Upper lobe of left lung (tissue), 6 donors: ENCODE measurements around the gene FER1L5. TPM values are rescaled to one million over a fixed set of nuclear protein-coding genes. Genes with fewer than 3 reads are reported as not detected.

Experiments used
- ATAC-seq, 2 donors: fragments of 200-7000 bp; cut with Tn5 transposase; one replicate each; pipeline ENCODE4 v1.9.1; 2022; ENCODE audit warnings: mild to moderate bottlenecking in 2 of 2, moderate library complexity in 2 of 2; ENCODE audit not compliant: low FRiP score in 2 of 2
- DNase-seq, 2 donors: peaks; one replicate each; pipeline ENCODE4 v3.0.0-alpha.2; 2019 to 2020
- H3K27ac ChIP-seq, 4 donors: fragments of 200-600 bp; sonication (generic); one replicate each; pipeline ENCODE4 v1.5.1; 2016 to 2019
- H3K27me3 ChIP-seq, 4 donors: fragments of 200-600 bp; sonication (generic); one replicate each; pipeline ENCODE4 v1.5.1; 2017 to 2019
- H3K36me3 ChIP-seq, 4 donors: fragments of 200-600 bp; sonication (generic); one replicate each; pipeline ENCODE4 v1.5.1; 2016 to 2019
- H3K4me1 ChIP-seq, 4 donors: fragments of 200-600 bp; sonication (generic); one replicate each; pipeline ENCODE4 v1.5.1; 2018 to 2019
- H3K4me3 ChIP-seq, 4 donors: fragments of 200-600 bp; sonication (generic); one replicate each; pipeline ENCODE4 v1.5.1; 2017 to 2019; ENCODE audit warnings: mild to moderate bottlenecking in 2 of 4, moderate library complexity in 1 of 4
- H3K9me3 ChIP-seq, 4 donors: fragments of 200-600 bp; sonication (generic); one replicate each; pipeline ENCODE4 v1.5.1; 2018 to 2019
- EP300 ChIP-seq, 4 donors: sonication (generic); formaldehyde crosslinking; IDR thresholded peaks; one replicate each; pipeline ENCODE4 v1.5.1; 2017; ENCODE audit warnings: antibody characterized with exemption in 4 of 4, control low read depth in 2 of 4
- POLR2A ChIP-seq, 4 donors: fragments of 450-650 bp; IDR thresholded peaks; one replicate each; pipeline ENCODE4 v1.5.1; 2016 to 2017; ENCODE audit warnings: antibody characterized with exemption in 4 of 4, mild to moderate bottlenecking in 2 of 4
- POLR2AphosphoS5 ChIP-seq, 2 donors: sonication (generic); formaldehyde crosslinking; IDR thresholded peaks; one replicate each; pipeline ENCODE4 v1.5.1; 2017; ENCODE audit warnings: antibody characterized with exemption in 2 of 2
- WGBS, 2 donors: methylation state at CpG; one replicate each; pipeline ENCODE4 v1.1.5; 2017 to 2018; 5-methylcytosine and 5-hydroxymethylcytosine counted together
- total RNA-seq, 6 donors: library from RNA; depleted of rRNA in 4 of 6; stranded (reverse); fragments of >200 nt in 4 of 6; gene quantifications; one replicate each; pipeline versions ENCODE4 v1.1.0 to v1.2.1, GENCODE V29; 2016 to 2021
- TF ChIP-seq, protein P1 (sequence below), 6 experiments: fragments of 450-650 bp in 4 of 6; fragments of 200-600 bp in 2 of 6; sonication (generic) in 2 of 6; IDR thresholded peaks; one replicate each; pipeline ENCODE4 v1.5.1; 2016 to 2019; ENCODE audit warnings: antibody characterized with exemption in 6 of 6
- donor health status: DM: no; HTN: no; CAD: no; lungs with moderate emphysema.
- donor health status: DM: no; HTN: yes; CAD: no; lungs with severe emphysema.

FER1L5 gene
- 1 to 10 TPM in 1 of 6 donors, under 1 TPM in 5; 0.15 to 5.2 (median 0.43) TPM for total RNA-seq

GRCh38 chr2:96642564-96643360 lies at the start of gene FER1L5:
Gene FER1L5 (plus strand): TSS chr2:96642764. CDS start chr2:96642837, 73 bp downstream.
- ATAC-seq (no peak), DNase-seq (no peak)
- H3K27me3 ChIP-seq, result peaks cover 0 to 2% (median 0%) of the 10 kb centered on the region in 4 donors

DNA sequence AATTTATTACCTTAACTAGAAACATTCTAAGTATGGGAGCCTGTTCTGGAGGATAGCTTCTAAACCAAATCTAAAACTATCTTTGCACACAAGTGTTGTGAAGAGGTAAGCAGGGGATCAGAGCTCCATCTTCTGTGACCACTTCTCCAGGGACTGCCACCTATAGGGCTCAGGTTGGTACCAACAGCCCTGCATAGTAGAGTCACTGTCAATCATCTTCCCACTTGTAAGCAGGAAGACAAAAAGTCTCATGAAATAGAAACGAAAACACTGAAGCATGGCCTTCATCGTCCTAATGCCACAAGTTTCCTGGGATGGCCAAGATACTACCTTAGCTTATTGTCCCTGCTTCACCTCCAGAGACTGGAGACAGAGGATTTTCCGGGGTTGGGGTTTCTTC lies 48.3 kb upstream of the FER1L5 start:
- Histone ChIP-seq H3K4me3 (no peak overlapping the region), H3K27me3 (no peaks in the 10 kb centered on the region), H3K27ac (no peak overlapping the region), H3K36me3 (peaks cover 22 to 71% (median 47%) of the 10 kb centered on the region in 4 donors), H3K9me3 (no peaks in the 10 kb centered on the region), H3K4me1 (no peaks in the 10 kb centered on the region)
- WGBS, 2 donors, result 59 to 66% methylated on average over 3 of the region's 3 CpGs
- TF ChIP-seq POLR2A (IDR thresholded peaks at IDR 0.05) (no peak), POLR2AphosphoS5 (IDR thresholded peaks at IDR 0.05) (no peak), EP300 (IDR thresholded peaks at IDR 0.05) (no peak)
- TF ChIP-seq, protein P1, sequence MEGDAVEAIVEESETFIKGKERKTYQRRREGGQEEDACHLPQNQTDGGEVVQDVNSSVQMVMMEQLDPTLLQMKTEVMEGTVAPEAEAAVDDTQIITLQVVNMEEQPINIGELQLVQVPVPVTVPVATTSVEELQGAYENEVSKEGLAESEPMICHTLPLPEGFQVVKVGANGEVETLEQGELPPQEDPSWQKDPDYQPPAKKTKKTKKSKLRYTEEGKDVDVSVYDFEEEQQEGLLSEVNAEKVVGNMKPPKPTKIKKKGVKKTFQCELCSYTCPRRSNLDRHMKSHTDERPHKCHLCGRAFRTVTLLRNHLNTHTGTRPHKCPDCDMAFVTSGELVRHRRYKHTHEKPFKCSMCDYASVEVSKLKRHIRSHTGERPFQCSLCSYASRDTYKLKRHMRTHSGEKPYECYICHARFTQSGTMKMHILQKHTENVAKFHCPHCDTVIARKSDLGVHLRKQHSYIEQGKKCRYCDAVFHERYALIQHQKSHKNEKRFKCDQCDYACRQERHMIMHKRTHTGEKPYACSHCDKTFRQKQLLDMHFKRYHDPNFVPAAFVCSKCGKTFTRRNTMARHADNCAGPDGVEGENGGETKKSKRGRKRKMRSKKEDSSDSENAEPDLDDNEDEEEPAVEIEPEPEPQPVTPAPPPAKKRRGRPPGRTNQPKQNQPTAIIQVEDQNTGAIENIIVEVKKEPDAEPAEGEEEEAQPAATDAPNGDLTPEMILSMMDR (IDR thresholded peaks at IDR 0.05), result no peak
- DNase-seq (no peak), ATAC-seq (no peak)

More at GRCh38 chr2:96642564-96643360, at the start of gene FER1L5:
- TF ChIP-seq EP300 (IDR thresholded peaks at IDR 0.05) (no peak), POLR2A (IDR thresholded peaks at IDR 0.05) (no peak), POLR2AphosphoS5 (IDR thresholded peaks at IDR 0.05) (no peak)
- TF ChIP-seq, protein P1 (IDR thresholded peaks at IDR 0.05), result no peak
- H3K4me1 ChIP-seq, result peaks cover 0 to 13% (median 8%) of the 10 kb centered on the region in 4 donors
- H3K9me3 ChIP-seq, result no peaks in the 10 kb centered on the region
- no peak within 1 kb of the TSS for H3K27ac ChIP-seq
- WGBS, 2 donors, result 44 to 48% methylated on average over 6 to 10 of the region's 10 CpGs
- peak within 1 kb of the TSS in 3 of 4 donors; percentile 9 to 30 (median 26) for H3K4me3 ChIP-seq
- peaks cover 0 to 2% (median 0%) of the 10 kb centered on the region in 4 donors for H3K36me3 ChIP-seq

GRCh38 chr2:96594691-96595152 lies 47.8 kb upstream of the FER1L5 start:
- 80 to 84% methylated on average over 3 to 5 of the region's 5 CpGs for WGBS, 2 donors
- TF ChIP-seq POLR2AphosphoS5 (IDR thresholded peaks at IDR 0.05) (no peak), EP300 (IDR thresholded peaks at IDR 0.05) (no peak), POLR2A (IDR thresholded peaks at IDR 0.05) (no peak)
- TF ChIP-seq, protein P1 (IDR thresholded peaks at IDR 0.05), result no peak
- H3K4me1 ChIP-seq, result no peaks in the 10 kb centered on the region
- ATAC-seq (no peak), DNase-seq (no peak)
- H3K9me3 ChIP-seq, result no peaks in the 10 kb centered on the region
- H3K27ac ChIP-seq, result no peak overlapping the region
- H3K36me3 ChIP-seq, result peaks cover 22 to 76% (median 47%) of the 10 kb centered on the region in 4 donors
- H3K27me3 ChIP-seq, result no peaks in the 10 kb centered on the region
- H3K4me3 ChIP-seq, result no peak overlapping the region

- Histone ChIP-seq H3K27ac (peak overlapping the region in 1 of 4 donors; percentile 21), H3K4me1 (no peaks in the 10 kb centered on the region), H3K36me3 (peaks cover 35 to 94% (median 60%) of the 10 kb centered on the region in 4 donors), H3K27me3 (no peaks in the 10 kb centered on the region), H3K4me3 (no peak overlapping the region), H3K9me3 (no peaks in the 10 kb centered on the region)
- TF ChIP-seq EP300 (IDR thresholded peaks at IDR 0.05) (no peak), POLR2AphosphoS5 (IDR thresholded peaks at IDR 0.05) (no peak), POLR2A (IDR thresholded peaks at IDR 0.05) (no peak)
- TF ChIP-seq, protein P1 (IDR thresholded peaks at IDR 0.05), result no peak
- ATAC-seq (no peak), DNase-seq (no peak)
Observed at GRCh38 chr2:96596596-96596995, 46.0 kb upstream of the FER1L5 start.
